HL-60 (cell line): ENCODE results near the gene AVEN.

Experiments
- DNase-seq, 2 experiments: peaks; one replicate each; pipeline ENCODE4 v3.0.0-alpha.2; 2010 to 2020; ENCODE audit warnings: low read depth in 1 of 2, low spot score in 1 of 2
- H3K27ac ChIP-seq: fragments of 250-450 bp; sonication (Bioruptor Pico); replicated peaks from 2 replicates; pipeline ENCODE4 v1.5.1; 2020; ENCODE audit warnings: mild to moderate bottlenecking, moderate library complexity
- H3K27me3 ChIP-seq: fragments of 250-450 bp; sonication (Bioruptor Pico); 2 replicates; pipeline ENCODE4 v1.5.1; 2021; ENCODE audit warnings: mild to moderate bottlenecking, moderate library complexity; ENCODE audit not compliant: insufficient read depth, poor library complexity, severe bottlenecking
- H3K4me3 ChIP-seq: replicated peaks from 2 replicates; pipeline ENCODE4 v1.5.1; 2011; ENCODE audit warnings: mild to moderate bottlenecking, control low read depth, low read length; ENCODE audit not compliant: insufficient read depth
- GABPA ChIP-seq: IDR thresholded peaks from 2 replicates; pipeline ENCODE4 v1.6.1; 2012; ENCODE audit warnings: low read depth
- POLR2AphosphoS5 ChIP-seq: IDR thresholded peaks from 2 replicates; pipeline ENCODE4 v1.6.1; 2012; ENCODE audit warnings: low read depth
- REST ChIP-seq: IDR thresholded peaks from 2 replicates; pipeline ENCODE4 v1.6.1; 2012; ENCODE audit warnings: low read depth; ENCODE audit not compliant: insufficient replicate concordance
- SPI1 ChIP-seq: IDR thresholded peaks from 2 replicates; pipeline ENCODE4 v1.6.1; 2012; ENCODE audit warnings: low read depth, mild to moderate bottlenecking, borderline replicate concordance
- long read RNA-seq: library from polyadenylated mRNA; unstranded; transcript quantifications from one replicate; pipeline ENCODE4 v2.0.0, GENCODE V29; 2020
- TF ChIP-seq, protein P1 (sequence below): IDR thresholded peaks from one replicate; pipeline ENCODE4 v1.5.1; 2011; ENCODE audit warnings: low read length, control low read depth, inconsistent platforms; ENCODE audit not compliant: insufficient read depth

AVEN gene
- long read RNA-seq = 0 reads

- DNase-seq = peak; percentile 28 to 44
- no peak for TF ChIP-seq POLR2AphosphoS5
- TF ChIP-seq, protein P1, sequence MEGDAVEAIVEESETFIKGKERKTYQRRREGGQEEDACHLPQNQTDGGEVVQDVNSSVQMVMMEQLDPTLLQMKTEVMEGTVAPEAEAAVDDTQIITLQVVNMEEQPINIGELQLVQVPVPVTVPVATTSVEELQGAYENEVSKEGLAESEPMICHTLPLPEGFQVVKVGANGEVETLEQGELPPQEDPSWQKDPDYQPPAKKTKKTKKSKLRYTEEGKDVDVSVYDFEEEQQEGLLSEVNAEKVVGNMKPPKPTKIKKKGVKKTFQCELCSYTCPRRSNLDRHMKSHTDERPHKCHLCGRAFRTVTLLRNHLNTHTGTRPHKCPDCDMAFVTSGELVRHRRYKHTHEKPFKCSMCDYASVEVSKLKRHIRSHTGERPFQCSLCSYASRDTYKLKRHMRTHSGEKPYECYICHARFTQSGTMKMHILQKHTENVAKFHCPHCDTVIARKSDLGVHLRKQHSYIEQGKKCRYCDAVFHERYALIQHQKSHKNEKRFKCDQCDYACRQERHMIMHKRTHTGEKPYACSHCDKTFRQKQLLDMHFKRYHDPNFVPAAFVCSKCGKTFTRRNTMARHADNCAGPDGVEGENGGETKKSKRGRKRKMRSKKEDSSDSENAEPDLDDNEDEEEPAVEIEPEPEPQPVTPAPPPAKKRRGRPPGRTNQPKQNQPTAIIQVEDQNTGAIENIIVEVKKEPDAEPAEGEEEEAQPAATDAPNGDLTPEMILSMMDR = no peak
- TF ChIP-seq GABPA = no peak
- no peak for TF ChIP-seq REST
- TF ChIP-seq SPI1 = no peak
- H3K4me3 ChIP-seq = peak within 1 kb of the TSS; percentile 70
- H3K27me3 ChIP-seq = no peaks in the 10 kb centered on the region
- H3K27ac ChIP-seq = peak within 1 kb of the TSS; percentile 88
Observed at GRCh38 chr15:34038871-34039789, at the start of gene AVEN. TSS of gene AVEN (minus strand) at chr15:34039204. CDS start at chr15:34039046, 158 bp downstream.

GRCh38 chr15:34085746-34086145 lies 46.7 kb upstream of the AVEN start:
- H3K27me3 ChIP-seq = no peaks in the 10 kb centered on the region
- H3K4me3 ChIP-seq = no peak overlapping the region
- no peak overlapping the region for H3K27ac ChIP-seq
- DNase-seq = no peak
- TF ChIP-seq REST (no peak), SPI1 (no peak), GABPA (no peak), POLR2AphosphoS5 (no peak)
- TF ChIP-seq, protein P1 = no peak

- H3K4me3 ChIP-seq = no peak overlapping the region
- no peaks in the 10 kb centered on the region for H3K27me3 ChIP-seq
- DNase-seq = no peak
- no peak for TF ChIP-seq POLR2AphosphoS5
- TF ChIP-seq GABPA = no peak
- no peak for TF ChIP-seq SPI1
- no peak for TF ChIP-seq REST
- TF ChIP-seq, protein P1 = no peak
- H3K27ac ChIP-seq = no peak overlapping the region
Observed at GRCh38 chr15:34084086-34084485, 45.1 kb upstream of the AVEN start.
